ENCODE results near the gene FAM120AOS. TPM values are rescaled to one million over a fixed set of nuclear protein-coding genes. Genes with fewer than 3 reads are reported as not detected.

Gene FAM120AOS
- polyA plus RNA-seq, 1 donor from 2014 or later, result 44.5 TPM

DNA sequence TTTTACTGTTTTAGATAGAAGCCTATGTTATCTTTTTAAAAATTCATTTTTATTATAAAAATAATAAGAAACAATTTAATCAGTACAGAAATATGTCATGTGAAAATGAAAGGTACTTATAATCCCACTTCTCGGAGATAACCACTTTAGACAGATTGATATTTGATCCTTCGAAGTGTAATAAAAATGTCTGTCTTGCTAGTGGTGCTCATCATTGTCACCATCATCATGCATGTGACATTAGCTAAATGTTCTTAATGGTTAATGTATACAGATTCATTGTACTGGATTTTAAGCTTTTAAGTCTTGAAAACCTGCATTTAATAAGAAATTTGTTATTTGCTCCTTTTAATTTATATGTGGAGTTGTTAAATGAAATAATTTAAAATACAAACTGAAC is 30.1 kb upstream of the FAM120AOS start:
- peak overlapping the region; percentile 51 for H3K27ac ChIP-seq (ENCODE audit: low read length)
- no peaks in the 10 kb centered on the region for H3K79me2 ChIP-seq (replicated peaks; ENCODE audit: insufficient read depth, low read length)
- no peak overlapping the region for H3K4me2 ChIP-seq (ENCODE audit: low read length)
- no peaks in the 10 kb centered on the region for H3K9me3 ChIP-seq (ENCODE audit: low read length)
- no peak overlapping the region for H2AFZ ChIP-seq (ENCODE audit: low read depth, low read length)
- no peaks in the 10 kb centered on the region for H3K9me2 ChIP-seq (ENCODE audit: insufficient read depth, low read length)
- no peak overlapping the region for H3K4me3 ChIP-seq (ENCODE audit: low read length)
- H3F3A ChIP-seq (ENCODE audit: insufficient read depth, low read length, poor library complexity, severe bottlenecking), result no peaks in the 10 kb centered on the region
- H3K36me3 ChIP-seq (ENCODE audit: insufficient read depth, low read length), result no peaks in the 10 kb centered on the region
- no peak overlapping the region for H3K9ac ChIP-seq (ENCODE audit: low read length)
- peak; percentile 50 for TF ChIP-seq EP300 (conservative IDR thresholded peaks at IDR 0.05; ENCODE audit: poor library complexity, severe bottlenecking)
- TF ChIP-seq TAF1 (IDR thresholded peaks at IDR 0.05; ENCODE audit: low read depth), result no peak
- TF ChIP-seq EZH2 (IDR thresholded peaks at IDR 0.05; ENCODE audit: borderline replicate concordance, insufficient read depth, low read length, poor library complexity, severe bottlenecking), result no peak
- no peaks in the 10 kb centered on the region for H4K20me1 ChIP-seq (ENCODE audit: insufficient read depth)
- H3K27me3 ChIP-seq (ENCODE audit: insufficient read depth, low read depth, low read length), result no peaks in the 10 kb centered on the region

- no peak for TF ChIP-seq TAF1 (IDR thresholded peaks at IDR 0.05; ENCODE audit: low read depth)
- no peak for TF ChIP-seq EZH2 (IDR thresholded peaks at IDR 0.05; ENCODE audit: borderline replicate concordance, insufficient read depth, low read length, poor library complexity, severe bottlenecking)
- TF ChIP-seq, protein P1, sequence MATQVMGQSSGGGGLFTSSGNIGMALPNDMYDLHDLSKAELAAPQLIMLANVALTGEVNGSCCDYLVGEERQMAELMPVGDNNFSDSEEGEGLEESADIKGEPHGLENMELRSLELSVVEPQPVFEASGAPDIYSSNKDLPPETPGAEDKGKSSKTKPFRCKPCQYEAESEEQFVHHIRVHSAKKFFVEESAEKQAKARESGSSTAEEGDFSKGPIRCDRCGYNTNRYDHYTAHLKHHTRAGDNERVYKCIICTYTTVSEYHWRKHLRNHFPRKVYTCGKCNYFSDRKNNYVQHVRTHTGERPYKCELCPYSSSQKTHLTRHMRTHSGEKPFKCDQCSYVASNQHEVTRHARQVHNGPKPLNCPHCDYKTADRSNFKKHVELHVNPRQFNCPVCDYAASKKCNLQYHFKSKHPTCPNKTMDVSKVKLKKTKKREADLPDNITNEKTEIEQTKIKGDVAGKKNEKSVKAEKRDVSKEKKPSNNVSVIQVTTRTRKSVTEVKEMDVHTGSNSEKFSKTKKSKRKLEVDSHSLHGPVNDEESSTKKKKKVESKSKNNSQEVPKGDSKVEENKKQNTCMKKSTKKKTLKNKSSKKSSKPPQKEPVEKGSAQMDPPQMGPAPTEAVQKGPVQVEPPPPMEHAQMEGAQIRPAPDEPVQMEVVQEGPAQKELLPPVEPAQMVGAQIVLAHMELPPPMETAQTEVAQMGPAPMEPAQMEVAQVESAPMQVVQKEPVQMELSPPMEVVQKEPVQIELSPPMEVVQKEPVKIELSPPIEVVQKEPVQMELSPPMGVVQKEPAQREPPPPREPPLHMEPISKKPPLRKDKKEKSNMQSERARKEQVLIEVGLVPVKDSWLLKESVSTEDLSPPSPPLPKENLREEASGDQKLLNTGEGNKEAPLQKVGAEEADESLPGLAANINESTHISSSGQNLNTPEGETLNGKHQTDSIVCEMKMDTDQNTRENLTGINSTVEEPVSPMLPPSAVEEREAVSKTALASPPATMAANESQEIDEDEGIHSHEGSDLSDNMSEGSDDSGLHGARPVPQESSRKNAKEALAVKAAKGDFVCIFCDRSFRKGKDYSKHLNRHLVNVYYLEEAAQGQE (IDR thresholded peaks at IDR 0.05; ENCODE audit: borderline replicate concordance), result no peak
- Histone ChIP-seq H3K9me2 (ENCODE audit: insufficient read depth, low read length) (no peaks in the 10 kb centered on the region), H3K27ac (ENCODE audit: low read length) (no peak overlapping the region), H3K4me3 (ENCODE audit: low read length) (no peak overlapping the region), H3K4me2 (ENCODE audit: low read length) (no peak overlapping the region), H3K36me3 (ENCODE audit: insufficient read depth, low read length) (no peaks in the 10 kb centered on the region), H2AFZ (ENCODE audit: low read depth, low read length) (no peak overlapping the region), H3K9ac (ENCODE audit: low read length) (no peak overlapping the region), H4K20me1 (ENCODE audit: insufficient read depth) (no peaks in the 10 kb centered on the region), H3K9me3 (ENCODE audit: low read length) (no peaks in the 10 kb centered on the region), H3F3A (ENCODE audit: insufficient read depth, low read length, poor library complexity, severe bottlenecking) (no peaks in the 10 kb centered on the region), H3K27me3 (ENCODE audit: insufficient read depth, low read depth, low read length) (no peaks in the 10 kb centered on the region), H3K79me2 (replicated peaks; ENCODE audit: insufficient read depth, low read length) (no peaks in the 10 kb centered on the region)
These were observed 27.4 kb upstream of the FAM120AOS start for GRCh38 chr9:93480728-93481324.

GRCh38 chr9:93480262-93480661 is 26.9 kb upstream of the FAM120AOS start:
- Histone ChIP-seq H3K27me3 (ENCODE audit: insufficient read depth, low read depth, low read length) (no peaks in the 10 kb centered on the region), H3K9me2 (ENCODE audit: insufficient read depth, low read length) (no peaks in the 10 kb centered on the region), H3K36me3 (ENCODE audit: insufficient read depth, low read length) (no peaks in the 10 kb centered on the region), H3F3A (ENCODE audit: insufficient read depth, low read length, poor library complexity, severe bottlenecking) (no peaks in the 10 kb centered on the region), H3K4me3 (ENCODE audit: low read length) (no peak overlapping the region), H3K79me2 (replicated peaks; ENCODE audit: insufficient read depth, low read length) (no peaks in the 10 kb centered on the region), H3K9ac (ENCODE audit: low read length) (no peak overlapping the region), H3K9me3 (ENCODE audit: low read length) (no peaks in the 10 kb centered on the region), H3K4me2 (ENCODE audit: low read length) (no peak overlapping the region), H4K20me1 (ENCODE audit: insufficient read depth) (no peaks in the 10 kb centered on the region), H3K27ac (ENCODE audit: low read length) (no peak overlapping the region), H2AFZ (ENCODE audit: low read depth, low read length) (no peak overlapping the region)
- TF ChIP-seq TAF1 (IDR thresholded peaks at IDR 0.05; ENCODE audit: low read depth) (no peak), EZH2 (IDR thresholded peaks at IDR 0.05; ENCODE audit: borderline replicate concordance, insufficient read depth, low read length, poor library complexity, severe bottlenecking) (no peak)

DNA sequence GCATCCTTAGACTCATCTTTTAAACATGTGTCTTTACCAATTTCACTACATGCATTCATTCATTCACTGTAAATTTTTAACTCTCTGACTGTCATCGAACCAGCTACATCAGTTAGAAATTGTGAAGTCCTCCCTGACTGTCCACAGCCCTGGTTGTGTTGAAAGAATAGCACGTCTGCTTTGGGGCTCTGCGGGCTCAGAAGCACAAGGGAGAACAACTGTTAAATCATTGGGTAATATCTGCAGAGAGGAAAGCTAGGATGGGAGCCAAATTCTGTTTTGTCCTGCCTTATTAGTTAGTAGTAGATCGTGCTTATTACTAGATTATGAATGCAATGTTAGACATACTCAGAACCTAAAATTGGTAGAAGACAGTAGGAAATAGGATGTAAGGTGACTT is 26.3 kb upstream of the FAM120AOS start:
- no peak for TF ChIP-seq EZH2 (IDR thresholded peaks at IDR 0.05; ENCODE audit: borderline replicate concordance, insufficient read depth, low read length, poor library complexity, severe bottlenecking)
- no peak for TF ChIP-seq SMC3 (conservative IDR thresholded peaks at IDR 0.05; ENCODE audit: poor library complexity)
- TF ChIP-seq CTCF (IDR thresholded peaks at IDR 0.05; ENCODE audit: poor library complexity, severe bottlenecking), result no peak
- TF ChIP-seq EP300 (conservative IDR thresholded peaks at IDR 0.05; ENCODE audit: poor library complexity, severe bottlenecking), result no peak
- no peak for TF ChIP-seq TAF1 (IDR thresholded peaks at IDR 0.05; ENCODE audit: low read depth)
- H3K4me2 ChIP-seq (ENCODE audit: low read length), result no peak overlapping the region
- H3F3A ChIP-seq (ENCODE audit: insufficient read depth, low read length, poor library complexity, severe bottlenecking), result no peaks in the 10 kb centered on the region
- H3K9ac ChIP-seq (ENCODE audit: low read length), result no peak overlapping the region
- no peaks in the 10 kb centered on the region for H3K9me3 ChIP-seq (ENCODE audit: low read length)
- no peaks in the 10 kb centered on the region for H4K20me1 ChIP-seq (ENCODE audit: insufficient read depth)
- no peak overlapping the region for H2AFZ ChIP-seq (ENCODE audit: low read depth, low read length)
- no peak overlapping the region for H3K27ac ChIP-seq (ENCODE audit: low read length)
- H3K36me3 ChIP-seq (ENCODE audit: insufficient read depth, low read length), result no peaks in the 10 kb centered on the region
- H3K9me2 ChIP-seq (ENCODE audit: insufficient read depth, low read length), result no peaks in the 10 kb centered on the region
- no peak overlapping the region for H3K4me3 ChIP-seq (ENCODE audit: low read length)
- no peaks in the 10 kb centered on the region for H3K79me2 ChIP-seq (replicated peaks; ENCODE audit: insufficient read depth, low read length)
- no peaks in the 10 kb centered on the region for H3K27me3 ChIP-seq (ENCODE audit: insufficient read depth, low read depth, low read length)
